Osteoblast (primary cell): ENCODE results near the gene OR5K4. TPM values are rescaled to one million over a fixed set of nuclear protein-coding genes. Genes with fewer than 3 reads are reported as not detected.

Experiments used
- DNase-seq: peaks from one replicate; pipeline ENCODE4 v3.0.0; 2011; ENCODE audit warnings: low spot score, mixed read lengths; ENCODE audit not compliant: insufficient read length; ENCODE audit errors: missing footprints
- H2AFZ ChIP-seq: 2 replicates; pipeline ENCODE4 v1.6.0; 2011; ENCODE audit warnings: mild to moderate bottlenecking, low read length
- H3K27ac ChIP-seq: 2 replicates; pipeline ENCODE4 v1.5.1; 2011; ENCODE audit warnings: mild to moderate bottlenecking, low read depth, low read length, moderate library complexity
- H3K27me3 ChIP-seq: 2 replicates; pipeline ENCODE4 v1.6.0; 2012; ENCODE audit warnings: mild to moderate bottlenecking, control low read depth, inconsistent platforms, low read length, moderate library complexity; ENCODE audit not compliant: insufficient read depth
- H3K36me3 ChIP-seq: 2 replicates; pipeline ENCODE4 v1.5.1; 2011; ENCODE audit warnings: mild to moderate bottlenecking, low read length, control low read depth, moderate library complexity; ENCODE audit not compliant: insufficient read depth
- H3K4me1 ChIP-seq: 2 replicates; pipeline ENCODE4 v1.5.1; 2011; ENCODE audit warnings: mild to moderate bottlenecking, low read length, control low read depth, moderate library complexity; ENCODE audit not compliant: insufficient read depth
- H3K4me2 ChIP-seq: 2 replicates; pipeline ENCODE4 v1.6.0; 2011; ENCODE audit warnings: mild to moderate bottlenecking, low read length; ENCODE audit not compliant: insufficient read depth
- H3K4me3 ChIP-seq: fragments of 200-600 bp; sonication (generic); 3 replicates; pipeline ENCODE4 v1.5.1; 2012; ENCODE audit warnings: mild to moderate bottlenecking, low read length, inconsistent platforms; ENCODE audit not compliant: insufficient read depth
- H3K79me2 ChIP-seq: 2 replicates; pipeline ENCODE4 v1.6.0; 2012; ENCODE audit warnings: mild to moderate bottlenecking, low read length, control low read depth, inconsistent platforms; ENCODE audit not compliant: insufficient read depth
- H3K9me3 ChIP-seq: 2 replicates; pipeline ENCODE4 v1.5.1; 2011; ENCODE audit warnings: low read depth, low read length, control low read depth
- H4K20me1 ChIP-seq: 2 replicates; pipeline ENCODE4 v1.6.0; 2012; ENCODE audit warnings: mild to moderate bottlenecking, low read length, control low read depth; ENCODE audit not compliant: insufficient read depth
- total RNA-seq: library from RNA; depleted of rRNA; stranded (reverse); fragments of >200 nt; gene quantifications from 2 replicates; pipeline ENCODE4 v1.2.3, GENCODE V29; 2012
- TF ChIP-seq, protein P1 (sequence below): IDR thresholded peaks from 2 replicates; pipeline ENCODE4 v1.5.1; 2011; ENCODE audit warnings: mild to moderate bottlenecking, low read depth, low read length, moderate library complexity; ENCODE audit errors: extremely low read depth

OR5K4 gene
- total RNA-seq, 1 donor: not detected

- no peak overlapping the region for H3K27ac ChIP-seq
- no peak overlapping the region for H3K4me3 ChIP-seq
- no peaks in the 10 kb centered on the region for H3K36me3 ChIP-seq
- H3K4me2 ChIP-seq: no peak overlapping the region
- no peak for DNase-seq
- H3K4me1 ChIP-seq: no peaks in the 10 kb centered on the region
- TF ChIP-seq, protein P1, sequence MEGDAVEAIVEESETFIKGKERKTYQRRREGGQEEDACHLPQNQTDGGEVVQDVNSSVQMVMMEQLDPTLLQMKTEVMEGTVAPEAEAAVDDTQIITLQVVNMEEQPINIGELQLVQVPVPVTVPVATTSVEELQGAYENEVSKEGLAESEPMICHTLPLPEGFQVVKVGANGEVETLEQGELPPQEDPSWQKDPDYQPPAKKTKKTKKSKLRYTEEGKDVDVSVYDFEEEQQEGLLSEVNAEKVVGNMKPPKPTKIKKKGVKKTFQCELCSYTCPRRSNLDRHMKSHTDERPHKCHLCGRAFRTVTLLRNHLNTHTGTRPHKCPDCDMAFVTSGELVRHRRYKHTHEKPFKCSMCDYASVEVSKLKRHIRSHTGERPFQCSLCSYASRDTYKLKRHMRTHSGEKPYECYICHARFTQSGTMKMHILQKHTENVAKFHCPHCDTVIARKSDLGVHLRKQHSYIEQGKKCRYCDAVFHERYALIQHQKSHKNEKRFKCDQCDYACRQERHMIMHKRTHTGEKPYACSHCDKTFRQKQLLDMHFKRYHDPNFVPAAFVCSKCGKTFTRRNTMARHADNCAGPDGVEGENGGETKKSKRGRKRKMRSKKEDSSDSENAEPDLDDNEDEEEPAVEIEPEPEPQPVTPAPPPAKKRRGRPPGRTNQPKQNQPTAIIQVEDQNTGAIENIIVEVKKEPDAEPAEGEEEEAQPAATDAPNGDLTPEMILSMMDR: no peak
- H4K20me1 ChIP-seq: no peaks in the 10 kb centered on the region
- no peak overlapping the region for H2AFZ ChIP-seq
- H3K27me3 ChIP-seq: no peaks in the 10 kb centered on the region
- H3K9me3 ChIP-seq: no peaks in the 10 kb centered on the region
- no peaks in the 10 kb centered on the region for H3K79me2 ChIP-seq
Observed at GRCh38 chr3:98359993-98360675, 6.5 kb downstream of the OR5K4 start.

DNA sequence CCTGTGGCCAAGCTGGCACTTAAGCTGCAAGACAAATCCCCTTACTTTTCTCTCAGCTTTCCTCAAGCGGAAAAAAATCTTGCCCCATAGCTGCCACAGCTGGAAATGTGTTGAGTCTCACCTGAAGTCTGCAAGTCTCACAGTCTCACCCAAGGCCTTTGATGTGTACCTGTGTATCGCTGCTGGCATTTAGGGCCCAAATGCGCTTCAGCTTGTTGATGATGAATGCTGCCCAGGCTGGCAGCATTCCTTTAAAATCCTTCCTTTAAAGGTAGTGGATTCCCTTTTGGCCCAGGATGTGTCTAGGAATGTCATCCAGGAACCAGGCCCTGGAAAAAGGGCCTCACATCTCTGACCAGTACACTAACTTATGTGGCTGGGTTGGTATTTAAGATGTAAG is 7.0 kb downstream of the OR5K4 start:
- Histone ChIP-seq H3K4me2 (no peak overlapping the region), H3K4me1 (no peaks in the 10 kb centered on the region), H4K20me1 (no peaks in the 10 kb centered on the region), H3K79me2 (no peaks in the 10 kb centered on the region), H2AFZ (no peak overlapping the region), H3K4me3 (no peak overlapping the region), H3K9me3 (no peaks in the 10 kb centered on the region), H3K27ac (no peak overlapping the region), H3K27me3 (no peaks in the 10 kb centered on the region), H3K36me3 (no peaks in the 10 kb centered on the region)
- no peak for DNase-seq
- TF ChIP-seq, protein P1: no peak

DNA sequence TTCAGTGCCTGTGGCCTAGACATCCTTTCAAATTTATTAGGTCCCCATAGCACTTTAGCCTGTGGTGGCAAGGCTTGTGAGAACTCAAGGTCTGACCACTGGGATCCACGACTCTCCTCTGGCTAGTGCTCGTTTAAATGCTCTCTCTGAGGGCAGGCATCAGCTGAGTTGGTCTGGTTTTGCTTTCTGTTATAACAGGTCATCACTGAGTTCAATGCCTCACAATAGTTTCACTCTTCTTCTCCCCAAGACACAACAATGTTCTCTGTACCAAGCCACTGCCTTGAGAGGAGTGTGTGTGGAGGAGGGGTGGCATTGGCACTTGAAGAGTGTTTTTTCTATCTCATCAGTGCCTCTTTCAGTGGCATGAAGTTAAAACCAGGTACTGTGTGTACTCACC is 7.6 kb downstream of the OR5K4 start:
- no peak overlapping the region for H2AFZ ChIP-seq
- no peaks in the 10 kb centered on the region for H3K36me3 ChIP-seq
- H3K4me3 ChIP-seq: no peak overlapping the region
- no peaks in the 10 kb centered on the region for H4K20me1 ChIP-seq
- H3K27me3 ChIP-seq: no peaks in the 10 kb centered on the region
- no peak overlapping the region for H3K27ac ChIP-seq
- no peak for DNase-seq
- H3K4me2 ChIP-seq: no peak overlapping the region
- TF ChIP-seq, protein P1: no peak
- no peaks in the 10 kb centered on the region for H3K79me2 ChIP-seq
- H3K9me3 ChIP-seq: no peaks in the 10 kb centered on the region
- H3K4me1 ChIP-seq: no peaks in the 10 kb centered on the region

- H3K36me3 ChIP-seq: no peaks in the 10 kb centered on the region
- TF ChIP-seq, protein P1: no peak
- H3K4me1 ChIP-seq: no peaks in the 10 kb centered on the region
- H3K79me2 ChIP-seq: no peaks in the 10 kb centered on the region
- H3K9me3 ChIP-seq: no peaks in the 10 kb centered on the region
- H3K4me3 ChIP-seq: no peak overlapping the region
- H2AFZ ChIP-seq: no peak overlapping the region
- no peak for DNase-seq
- H3K27ac ChIP-seq: no peak overlapping the region
- H3K27me3 ChIP-seq: no peaks in the 10 kb centered on the region
- no peak overlapping the region for H3K4me2 ChIP-seq
- no peaks in the 10 kb centered on the region for H4K20me1 ChIP-seq
Observed at GRCh38 chr3:98367464-98368246, 14.0 kb downstream of the OR5K4 start.
